Trophoblast cell (in vitro differentiated cells and primary cell): ENCODE measurements around the gene BPIFA3.

Source experiments
- DNase-seq, 2 donors: peaks; one replicate each; pipeline ENCODE4 v3.0.0-alpha.2; 2016
- H2AFZ ChIP-seq: 2 replicates; pipeline ENCODE4 v1.6.1; 2013; ENCODE audit warnings: low read length, moderate library complexity, mild to moderate bottlenecking; ENCODE audit not compliant: insufficient read depth, poor library complexity
- H2AK5ac ChIP-seq: 2 replicates; pipeline ENCODE4 v1.6.1; 2013; ENCODE audit warnings: mild to moderate bottlenecking, low read length
- H2BK120ac ChIP-seq: 2 replicates; pipeline ENCODE4 v1.6.1; 2013; ENCODE audit warnings: low read length, mild to moderate bottlenecking, moderate library complexity; ENCODE audit not compliant: insufficient read depth, poor library complexity
- H2BK12ac ChIP-seq: 2 replicates; pipeline ENCODE4 v1.6.1; 2013; ENCODE audit warnings: mild to moderate bottlenecking, low read length, moderate library complexity
- H2BK5ac ChIP-seq: 2 replicates; pipeline ENCODE4 v1.6.1; 2013; ENCODE audit warnings: low read length, low read depth, moderate library complexity, mild to moderate bottlenecking; ENCODE audit not compliant: poor library complexity
- H3K14ac ChIP-seq: 2 replicates; pipeline ENCODE4 v1.6.1; 2013; ENCODE audit warnings: mild to moderate bottlenecking, low read length
- H3K18ac ChIP-seq: 2 replicates; pipeline ENCODE4 v1.6.1; 2013; ENCODE audit warnings: mild to moderate bottlenecking, low read length
- H3K23ac ChIP-seq: 2 replicates; pipeline ENCODE4 v1.6.1; 2013; ENCODE audit warnings: low read length
- H3K27ac ChIP-seq: 2 replicates; pipeline ENCODE4 v1.5.1; 2013; ENCODE audit warnings: low read depth, mild to moderate bottlenecking, inconsistent platforms, low read length, moderate library complexity
- H3K27me3 ChIP-seq: 2 replicates; pipeline ENCODE4 v1.6.1; 2013; ENCODE audit warnings: inconsistent platforms, mild to moderate bottlenecking, low read length, moderate library complexity; ENCODE audit not compliant: insufficient read depth
- H3K36me3 ChIP-seq, 2 experiments: 1 replicate in 1 of 2; 2 replicates in 1 of 2; pipeline ENCODE4 v1.6.1; 2013; ENCODE audit warnings: low read length in 2 of 2, mild to moderate bottlenecking in 2 of 2, moderate library complexity in 1 of 2; ENCODE audit not compliant: insufficient read depth in 2 of 2, control insufficient read depth in 1 of 2
- H3K4ac ChIP-seq: 2 replicates; pipeline ENCODE4 v1.6.1; 2013; ENCODE audit warnings: low read depth, mild to moderate bottlenecking, low read length, moderate library complexity
- H3K4me1 ChIP-seq, 2 experiments: 1 replicate in 1 of 2; 2 replicates in 1 of 2; pipeline ENCODE4 v1.6.1; 2013; ENCODE audit warnings: low read length in 2 of 2, mild to moderate bottlenecking in 2 of 2, moderate library complexity in 1 of 2; ENCODE audit not compliant: insufficient read depth in 2 of 2, control insufficient read depth in 1 of 2
- H3K4me2 ChIP-seq: 2 replicates; pipeline ENCODE4 v1.6.1; 2013; ENCODE audit warnings: inconsistent platforms, mild to moderate bottlenecking, low read length, moderate library complexity
- H3K4me3 ChIP-seq: 2 replicates; pipeline ENCODE4 v1.5.1; 2013; ENCODE audit warnings: mild to moderate bottlenecking, low read depth, low read length, inconsistent platforms
- H3K79me1 ChIP-seq: one replicate; pipeline ENCODE4 v1.6.1; 2013; ENCODE audit warnings: low read length
- H3K79me2 ChIP-seq: 2 replicates; pipeline ENCODE4 v1.6.1; 2013; ENCODE audit warnings: low read length, mild to moderate bottlenecking; ENCODE audit not compliant: control insufficient read depth, insufficient read depth, poor library complexity
- H3K9ac ChIP-seq: 2 replicates; pipeline ENCODE4 v1.6.1; 2013; ENCODE audit warnings: mild to moderate bottlenecking, low read length
- H3K9me3 ChIP-seq: 2 replicates; pipeline ENCODE4 v1.6.1; 2013; ENCODE audit warnings: low read depth, mild to moderate bottlenecking, control low read depth, inconsistent platforms, low read length; ENCODE audit not compliant: insufficient read depth
- H4K12ac ChIP-seq: 2 replicates; pipeline ENCODE4 v1.6.1; 2013; ENCODE audit warnings: low read depth, mild to moderate bottlenecking, low read length, moderate library complexity
- H4K8ac ChIP-seq: 2 replicates; pipeline ENCODE4 v1.6.1; 2013; ENCODE audit warnings: low read depth, mild to moderate bottlenecking, low read length, moderate library complexity
- H4K91ac ChIP-seq: one replicate; pipeline ENCODE4 v1.6.1; 2013; ENCODE audit warnings: low read depth, mild to moderate bottlenecking, low read length, moderate library complexity
- WGBS: extraction: QIAGEN DNeasy Blood & Tissue Kit; methylation state at CpG from one replicate; pipeline ENCODE4 v1.1.7; 2013; ENCODE audit warnings: missing lambda C conversion rate; ENCODE audit not compliant: insufficient read length, insufficient coverage; ENCODE audit errors: extremely low coverage; 5-methylcytosine and 5-hydroxymethylcytosine counted together

The BPIFA3 gene

DNA sequence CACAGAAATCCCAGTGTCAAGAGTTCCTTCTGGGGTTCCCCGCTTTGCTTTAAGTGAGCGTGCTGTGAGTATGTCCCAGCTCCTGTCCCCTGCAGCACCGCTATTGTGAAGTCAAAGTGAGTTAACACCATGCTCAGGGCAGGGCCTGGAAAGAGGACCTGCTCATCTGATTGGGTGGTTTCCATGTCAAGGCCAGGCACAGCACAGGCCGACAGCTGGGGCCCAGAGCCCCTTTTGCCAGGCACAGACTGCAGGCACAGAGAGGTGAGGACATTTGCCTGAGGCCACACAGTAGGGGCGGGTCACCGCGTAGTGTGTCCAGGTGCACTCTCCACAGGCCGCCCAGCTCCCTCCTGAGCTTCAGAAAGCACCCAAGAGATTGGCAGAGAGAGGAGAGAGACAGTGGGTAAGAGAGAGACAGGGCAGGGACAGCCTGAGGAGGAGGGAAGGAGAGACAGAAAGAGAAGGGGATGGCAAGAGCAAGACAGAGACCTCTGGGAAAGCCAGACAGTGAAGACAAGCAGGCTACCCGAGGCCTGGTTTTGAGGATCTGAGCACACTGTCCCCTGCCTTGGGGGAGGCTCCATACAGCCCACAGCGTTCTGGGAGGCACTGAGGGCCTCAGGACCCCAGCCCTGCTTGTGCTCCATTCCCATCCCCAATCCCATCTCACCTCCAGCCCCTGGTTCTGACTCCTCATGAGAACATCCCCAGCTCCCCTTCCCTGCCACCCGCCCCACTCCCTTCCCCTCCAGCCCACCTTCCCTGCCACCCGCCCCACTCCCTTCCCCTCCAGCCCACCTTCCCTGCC is 59.4 kb downstream of the BPIFA3 start:
- Histone ChIP-seq H3K4ac (no peak overlapping the region), H3K4me3 (no peak overlapping the region), H2AFZ (no peak overlapping the region), H2AK5ac (no peak overlapping the region), H3K79me2 (no peaks in the 10 kb centered on the region), H3K4me1 (no peaks in the 10 kb centered on the region), H3K36me3 (no peaks in the 10 kb centered on the region), H3K18ac (no peak overlapping the region), H2BK120ac (no peak overlapping the region), H4K12ac (no peak overlapping the region), H3K14ac (no peak overlapping the region), H2BK12ac (no peak overlapping the region), H3K27me3 (no peaks in the 10 kb centered on the region), H3K23ac (no peak overlapping the region), H3K79me1 (no peaks in the 10 kb centered on the region), H4K8ac (no peak overlapping the region), H3K9ac (no peak overlapping the region), H3K27ac (no peak overlapping the region), H3K4me2 (no peak overlapping the region), H2BK5ac (no peak overlapping the region), H4K91ac (no peak overlapping the region), H3K9me3 (peaks cover 2% of the 10 kb centered on the region)
- WGBS, result no CpG with 5 or more reads among the region's 12 CpGs
- DNase-seq, result no peak
